ENCODE measurements around the gene EVX2.

- TF ChIP-seq EZH2 (IDR thresholded peaks at IDR 0.05; ENCODE audit: low read depth) (no peak), CTCF (conservative IDR thresholded peaks at IDR 0.05) (no peak)
Measured at GRCh38 chr2:176094349-176094748, 10.6 kb upstream of the EVX2 start.
